Brain pericyte (primary cell): Measurements from ENCODE around the gene ATMIN.

Experiments
- DNase-seq: peaks from one replicate; pipeline ENCODE4 v3.0.0-alpha.2; 2012; ENCODE audit warnings: low read depth, low spot score

Gene ATMIN

GRCh38 chr16:81035398-81035974 is at the start of gene ATMIN:
ATMIN (plus strand) TSS chr16:81035842; CDS start chr16:81035871, 29 bp downstream.
- DNase-seq: no peak

- DNase-seq: no peak
Measured at GRCh38 chr16:80986557-80986956, 49.1 kb upstream of the ATMIN start.

- DNase-seq: no peak
Measured at GRCh38 chr16:80988756-80989155, 46.9 kb upstream of the ATMIN start.

GRCh38 chr16:80989801-80990200 is 45.8 kb upstream of the ATMIN start:
- DNase-seq: no peak

- no peak for DNase-seq
Measured at GRCh38 chr16:80990577-80990976, 45.1 kb upstream of the ATMIN start.

- no peak for DNase-seq
Measured at GRCh38 chr16:80990978-80991377, 44.7 kb upstream of the ATMIN start.

- no peak for DNase-seq
Measured at GRCh38 chr16:80991792-80992430, 43.7 kb upstream of the ATMIN start.

- DNase-seq: no peak
Measured at GRCh38 chr16:80992676-80993293, 42.9 kb upstream of the ATMIN start.

GRCh38 chr16:80993307-80993706 is 42.3 kb upstream of the ATMIN start:
- DNase-seq: no peak

- DNase-seq: no peak
Measured at GRCh38 chr16:80993834-80994233, 41.8 kb upstream of the ATMIN start.

GRCh38 chr16:80994451-80994850 is 41.2 kb upstream of the ATMIN start:
- no peak for DNase-seq

GRCh38 chr16:80996688-80997138 is 38.9 kb upstream of the ATMIN start:
- DNase-seq: no peak

GRCh38 chr16:80997139-80997798 is 38.4 kb upstream of the ATMIN start:
- DNase-seq: no peak

- DNase-seq: no peak
Measured at GRCh38 chr16:80997964-80998620, 37.5 kb upstream of the ATMIN start.

- no peak for DNase-seq
Measured at GRCh38 chr16:81000873-81001272, 34.8 kb upstream of the ATMIN start.

- no peak for DNase-seq
Measured at GRCh38 chr16:81001330-81001729, 34.3 kb upstream of the ATMIN start.

GRCh38 chr16:81003064-81003463 is 32.6 kb upstream of the ATMIN start:
- DNase-seq: no peak

- no peak for DNase-seq
Measured at GRCh38 chr16:81003610-81004460, 31.8 kb upstream of the ATMIN start.

- DNase-seq: no peak
Measured at GRCh38 chr16:81004646-81005353, 30.8 kb upstream of the ATMIN start.

GRCh38 chr16:81005610-81006161 is 30.0 kb upstream of the ATMIN start:
- no peak for DNase-seq
